Coronary artery (tissue), 2 donors: Measurements from ENCODE around the gene SELENOM.
"Not testable (repeated sequence)": the region's sequence is repeated elsewhere in the genome, so short reads cannot be mapped to it uniquely, and the experiment has no call there.

Experiments
- DNase-seq: peaks from one replicate; pipeline ENCODE4 v3.0.0-alpha.2; 2017; ENCODE audit warnings: low spot score
- H3K27ac ChIP-seq, 2 donors: fragments of 200-600 bp; sonication (generic); one replicate each; pipeline ENCODE4 v1.5.1; 2016 to 2019
- H3K4me3 ChIP-seq: fragments of 200-600 bp; sonication (generic); 2 replicates; pipeline ENCODE4 v1.5.1; 2016; ENCODE audit warnings: mild to moderate bottlenecking, moderate library complexity
- TF ChIP-seq, protein P1 (sequence below): fragments of 200-600 bp; sonication (generic); IDR thresholded peaks from one replicate; pipeline ENCODE4 v1.5.1; 2019; ENCODE audit warnings: antibody characterized with exemption

SELENOM gene

GRCh38 chr22:31121403-31121802 is 14.0 kb upstream of the SELENOM start:
- Histone ChIP-seq H3K27ac (no peak overlapping the region), H3K4me3 (no peak overlapping the region)
- TF ChIP-seq, protein P1, sequence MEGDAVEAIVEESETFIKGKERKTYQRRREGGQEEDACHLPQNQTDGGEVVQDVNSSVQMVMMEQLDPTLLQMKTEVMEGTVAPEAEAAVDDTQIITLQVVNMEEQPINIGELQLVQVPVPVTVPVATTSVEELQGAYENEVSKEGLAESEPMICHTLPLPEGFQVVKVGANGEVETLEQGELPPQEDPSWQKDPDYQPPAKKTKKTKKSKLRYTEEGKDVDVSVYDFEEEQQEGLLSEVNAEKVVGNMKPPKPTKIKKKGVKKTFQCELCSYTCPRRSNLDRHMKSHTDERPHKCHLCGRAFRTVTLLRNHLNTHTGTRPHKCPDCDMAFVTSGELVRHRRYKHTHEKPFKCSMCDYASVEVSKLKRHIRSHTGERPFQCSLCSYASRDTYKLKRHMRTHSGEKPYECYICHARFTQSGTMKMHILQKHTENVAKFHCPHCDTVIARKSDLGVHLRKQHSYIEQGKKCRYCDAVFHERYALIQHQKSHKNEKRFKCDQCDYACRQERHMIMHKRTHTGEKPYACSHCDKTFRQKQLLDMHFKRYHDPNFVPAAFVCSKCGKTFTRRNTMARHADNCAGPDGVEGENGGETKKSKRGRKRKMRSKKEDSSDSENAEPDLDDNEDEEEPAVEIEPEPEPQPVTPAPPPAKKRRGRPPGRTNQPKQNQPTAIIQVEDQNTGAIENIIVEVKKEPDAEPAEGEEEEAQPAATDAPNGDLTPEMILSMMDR = no peak
- no peak for DNase-seq

DNA sequence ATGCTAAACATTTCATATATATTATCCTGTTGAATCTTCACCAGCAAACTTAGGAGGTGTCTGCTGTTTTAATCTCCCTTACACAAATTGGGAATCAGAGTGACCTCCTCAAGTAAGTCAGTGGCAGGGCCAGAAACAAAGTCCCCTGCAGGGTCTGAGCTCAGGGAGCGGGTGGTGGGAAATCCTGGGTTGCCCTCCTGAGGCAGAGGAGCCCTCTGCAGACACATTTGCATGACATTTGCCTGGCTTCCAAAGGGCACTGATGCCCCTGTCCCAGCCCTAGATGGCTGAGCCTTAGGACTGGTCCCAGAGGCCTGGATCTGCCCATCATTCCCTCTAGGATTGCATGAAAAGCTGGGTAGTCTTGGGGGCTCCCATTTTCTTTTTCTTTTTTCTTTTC is 13.3 kb upstream of the SELENOM start:
- no peak overlapping the region for H3K4me3 ChIP-seq
- no peak overlapping the region for H3K27ac ChIP-seq
- TF ChIP-seq, protein P1 = no peak
- DNase-seq = no peak

- H3K27ac ChIP-seq = no peak overlapping the region
- no peak overlapping the region for H3K4me3 ChIP-seq
- TF ChIP-seq, protein P1 = no peak
- DNase-seq = no peak
Observed at GRCh38 chr22:31120230-31120629, 12.9 kb upstream of the SELENOM start.

GRCh38 chr22:31119026-31119717 is 11.8 kb upstream of the SELENOM start:
- no peak for DNase-seq
- TF ChIP-seq, protein P1 = no peak
- no peak overlapping the region for H3K27ac ChIP-seq

DNA sequence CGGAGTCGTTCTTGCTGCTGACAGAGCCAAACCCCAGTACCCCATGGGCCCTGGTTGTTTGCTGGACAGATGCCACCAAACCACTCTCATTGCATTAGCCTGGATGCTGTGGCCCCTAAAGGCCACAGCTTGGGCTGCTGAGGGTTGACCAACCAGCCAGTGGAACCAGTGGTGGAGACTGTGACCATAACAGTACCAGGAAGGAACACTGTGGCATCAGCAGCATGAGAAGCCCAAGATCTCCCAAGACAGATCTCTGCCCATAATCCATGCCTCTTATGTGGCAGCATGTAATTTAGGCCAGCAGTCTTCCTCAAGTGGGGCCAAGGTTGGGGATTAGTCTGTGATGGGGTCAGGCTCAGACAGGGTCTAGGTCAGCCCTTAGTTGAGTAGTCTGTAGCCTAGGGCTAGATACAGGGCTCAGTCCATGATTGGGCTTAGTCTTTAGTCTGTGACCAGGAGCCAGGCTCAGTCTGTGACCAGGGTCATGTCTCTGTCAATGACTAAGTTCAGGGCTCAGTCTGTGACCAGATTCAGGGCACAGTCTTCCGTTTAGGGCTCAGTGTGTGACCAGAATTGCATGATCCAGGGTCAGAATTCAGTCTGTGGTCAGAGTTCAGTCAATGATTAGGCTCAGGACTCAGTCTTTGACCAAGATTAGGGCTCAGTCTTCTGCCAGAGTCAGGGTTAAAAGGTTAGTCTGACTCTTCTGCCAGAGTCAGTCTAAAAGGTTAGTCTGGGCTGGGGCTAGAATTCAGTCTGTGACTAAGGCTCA is 10.9 kb upstream of the SELENOM start:
- no peak overlapping the region for H3K4me3 ChIP-seq
- TF ChIP-seq, protein P1 = no peak
- no peak for DNase-seq
- no peak overlapping the region for H3K27ac ChIP-seq

More at GRCh38 chr22:31119026-31119717, 11.8 kb upstream of the SELENOM start:
- no peak overlapping the region for H3K4me3 ChIP-seq

DNA sequence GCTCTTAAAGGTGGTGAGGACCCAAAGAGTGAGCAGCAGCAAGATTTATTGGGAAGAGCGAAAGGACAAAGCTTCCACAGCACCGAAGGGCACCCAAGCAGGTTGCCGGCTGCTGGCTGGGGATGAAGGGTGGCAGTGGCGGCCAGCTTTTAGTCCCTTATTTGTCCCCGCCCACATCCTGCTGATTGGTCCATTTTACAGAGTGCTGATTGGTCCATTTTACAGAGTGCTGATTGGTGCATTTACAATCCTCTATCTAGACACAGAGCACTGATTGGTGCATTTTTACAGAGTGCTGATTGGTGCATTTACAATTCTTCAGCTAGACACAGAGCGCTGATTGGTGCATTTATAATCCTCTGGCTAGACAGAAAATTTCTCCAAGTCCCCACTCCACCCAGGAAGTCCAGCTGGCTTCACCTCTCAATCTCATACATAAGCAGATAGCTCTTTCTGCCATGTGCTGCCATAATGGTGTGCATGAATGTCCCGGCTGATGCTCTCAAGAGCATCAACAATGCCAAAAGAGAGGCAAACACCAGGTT is 5.3 kb upstream of the SELENOM start:
- H3K4me3 ChIP-seq, H3K27ac ChIP-seq: not testable (repeated sequence)

DNA sequence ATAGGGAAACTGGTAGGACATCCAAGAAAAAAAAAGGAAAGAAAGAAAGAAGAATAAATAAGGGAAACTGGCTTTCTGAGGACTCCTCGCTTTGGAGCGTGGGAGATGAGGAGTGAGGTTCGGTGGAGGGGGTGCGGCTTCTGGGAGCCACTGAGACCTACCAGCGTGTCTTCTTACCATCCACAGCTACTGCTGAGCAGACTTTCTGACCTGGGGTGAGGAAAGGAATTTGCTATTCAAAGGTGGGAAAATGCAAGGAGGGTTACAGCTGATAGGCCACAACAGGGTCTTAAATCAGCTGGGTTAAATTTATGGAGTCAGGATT is 488 bp upstream of the SELENOM start:
- DNase-seq = no peak
- Histone ChIP-seq H3K27ac (peak overlapping the region; percentile 59 to 87), H3K4me3 (peak overlapping the region; percentile 97)
- TF ChIP-seq, protein P1 = no peak

More for the DNA sequence above, 5.3 kb upstream of the SELENOM start:
- DNase-seq = not testable (repeated sequence)
